Choroid plexus epithelial cell (primary cell): Measurements from ENCODE around the gene TRH.
A peak's percentile ranks its signal among the peaks of the same experiment; 100 is the strongest.

ENCODE experiments used
- DNase-seq: peaks from one replicate; pipeline ENCODE4 v3.0.0-alpha.2; 2010; ENCODE audit warnings: low read depth
- H3K4me3 ChIP-seq: 2 replicates; pipeline ENCODE4 v1.5.1; 2011; ENCODE audit warnings: low read depth, mild to moderate bottlenecking, control low read depth, low read length, moderate library complexity
- CTCF ChIP-seq: conservative IDR thresholded peaks from 2 replicates; pipeline ENCODE4 v1.5.1; 2011; ENCODE audit warnings: low read depth, mild to moderate bottlenecking, control low read depth, inconsistent platforms, low read length, moderate library complexity

Gene TRH

GRCh38 chr3:129974564-129974832 is at the start of gene TRH:
Gene TRH (plus strand): TSS chr3:129974720. CDS start chr3:129975817, 1,097 bp downstream.
- no peak within 1 kb of the TSS for H3K4me3 ChIP-seq
- no peak for TF ChIP-seq CTCF
- no peak for DNase-seq

- no peak overlapping the region for H3K4me3 ChIP-seq
- DNase-seq: no peak
- no peak for TF ChIP-seq CTCF
Measured at GRCh38 chr3:129927072-129927471, 47.4 kb upstream of the TRH start.

- no peak for TF ChIP-seq CTCF
- DNase-seq: no peak
- H3K4me3 ChIP-seq: no peak overlapping the region
Measured at GRCh38 chr3:129929383-129929782, 45.1 kb upstream of the TRH start.

- TF ChIP-seq CTCF: no peak
- H3K4me3 ChIP-seq: no peak overlapping the region
- DNase-seq: no peak
Measured at GRCh38 chr3:129933471-129933870, 41.0 kb upstream of the TRH start.

- peak overlapping the region; percentile 14 for H3K4me3 ChIP-seq
Measured at GRCh38 chr3:129934234-129935123, 40.0 kb upstream of the TRH start.

GRCh38 chr3:129936757-129937156 is 37.8 kb upstream of the TRH start:
- no peak for TF ChIP-seq CTCF
- peak overlapping the region; percentile 39 for H3K4me3 ChIP-seq
- peak; percentile 82 for DNase-seq

More at GRCh38 chr3:129934234-129935123, 40.0 kb upstream of the TRH start:
- peak; percentile 92 for TF ChIP-seq CTCF
- peak; percentile 38 for DNase-seq

GRCh38 chr3:129937717-129938116 is 36.8 kb upstream of the TRH start:
- no peak for TF ChIP-seq CTCF
- no peak for DNase-seq
- H3K4me3 ChIP-seq: no peak overlapping the region
